Measurements from ENCODE around the gene MID1IP1.

Gene MID1IP1

DNA sequence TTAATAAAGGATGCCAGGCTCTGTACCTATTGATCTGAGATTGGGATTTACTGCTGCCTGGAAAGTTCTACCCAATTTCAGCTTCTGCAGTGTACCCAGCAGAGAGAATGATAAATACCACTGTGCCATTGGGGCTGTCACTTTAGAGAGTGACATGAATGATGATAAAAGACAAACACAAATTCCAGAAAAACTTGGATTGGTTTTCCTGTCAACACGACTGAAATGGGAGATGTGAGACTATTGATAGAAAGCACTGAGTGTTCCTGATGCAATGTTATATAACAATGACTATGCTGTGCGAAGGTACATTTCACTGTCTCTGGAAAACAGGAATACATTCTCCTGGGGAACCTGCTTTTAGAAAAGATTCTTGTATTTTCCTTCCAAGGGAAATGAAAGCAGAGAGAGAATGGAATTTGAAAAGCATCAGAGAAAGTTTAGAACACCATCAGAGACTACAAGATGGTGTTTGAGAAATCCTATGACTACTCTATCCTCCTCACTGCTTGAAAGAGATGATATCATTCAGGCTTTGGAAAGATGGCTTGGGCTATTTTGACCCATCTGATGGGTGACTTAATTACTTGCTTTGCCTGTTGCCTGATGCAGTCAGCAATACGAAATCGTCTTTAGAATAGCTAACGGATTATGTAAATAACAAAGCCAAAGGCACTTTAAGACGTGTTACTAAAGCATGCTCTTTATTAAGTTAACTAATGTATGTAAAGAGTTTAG, 49.7 kb downstream of the MID1IP1 start:
- no peak overlapping the region for H3K4me3 ChIP-seq (ENCODE audit: low read depth, low read length)
- TF ChIP-seq, protein P1, sequence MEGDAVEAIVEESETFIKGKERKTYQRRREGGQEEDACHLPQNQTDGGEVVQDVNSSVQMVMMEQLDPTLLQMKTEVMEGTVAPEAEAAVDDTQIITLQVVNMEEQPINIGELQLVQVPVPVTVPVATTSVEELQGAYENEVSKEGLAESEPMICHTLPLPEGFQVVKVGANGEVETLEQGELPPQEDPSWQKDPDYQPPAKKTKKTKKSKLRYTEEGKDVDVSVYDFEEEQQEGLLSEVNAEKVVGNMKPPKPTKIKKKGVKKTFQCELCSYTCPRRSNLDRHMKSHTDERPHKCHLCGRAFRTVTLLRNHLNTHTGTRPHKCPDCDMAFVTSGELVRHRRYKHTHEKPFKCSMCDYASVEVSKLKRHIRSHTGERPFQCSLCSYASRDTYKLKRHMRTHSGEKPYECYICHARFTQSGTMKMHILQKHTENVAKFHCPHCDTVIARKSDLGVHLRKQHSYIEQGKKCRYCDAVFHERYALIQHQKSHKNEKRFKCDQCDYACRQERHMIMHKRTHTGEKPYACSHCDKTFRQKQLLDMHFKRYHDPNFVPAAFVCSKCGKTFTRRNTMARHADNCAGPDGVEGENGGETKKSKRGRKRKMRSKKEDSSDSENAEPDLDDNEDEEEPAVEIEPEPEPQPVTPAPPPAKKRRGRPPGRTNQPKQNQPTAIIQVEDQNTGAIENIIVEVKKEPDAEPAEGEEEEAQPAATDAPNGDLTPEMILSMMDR (IDR thresholded peaks at IDR 0.05; ENCODE audit: low read depth, low read length) = no peak

DNA sequence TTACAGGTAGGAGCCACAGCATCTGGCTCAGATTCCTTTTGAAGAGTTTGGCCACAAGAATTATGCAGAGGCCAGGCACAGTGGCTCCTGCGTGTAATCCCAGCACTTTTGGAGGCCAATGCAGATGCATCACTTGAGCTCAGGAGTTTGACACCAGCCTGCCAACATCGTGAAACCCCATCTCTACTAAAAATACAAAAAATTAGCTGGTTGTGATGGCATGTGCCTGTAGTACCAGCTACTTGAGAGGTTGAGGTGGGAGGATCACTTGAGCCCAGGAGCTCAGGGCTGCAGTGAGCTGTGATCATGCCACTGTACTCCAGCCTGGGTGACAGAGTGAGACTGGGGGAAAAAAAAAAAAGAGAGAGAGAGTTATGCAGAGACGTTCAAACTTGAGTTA, 53.0 kb downstream of the MID1IP1 start:
- TF ChIP-seq, protein P1 (IDR thresholded peaks at IDR 0.05; ENCODE audit: low read depth, low read length) = no peak
- no peak overlapping the region for H3K4me3 ChIP-seq (ENCODE audit: low read depth, low read length)
